OCI-LY7 (cell line): Measurements from ENCODE around the gene GREB1. TPM values are rescaled to one million over a fixed set of nuclear protein-coding genes. Genes with fewer than 3 reads are reported as not detected.

Experiments used
- BruUV-seq: library from RNA; stranded (reverse); fragments of 400-500 nt; replicated peaks from 2 replicates; lab custom pipeline; 2021; lab: Mats Ljungman, UMichigan
- CTCF ChIA-PET: fragments of 300-600 bp; sonication (Branson Sonifier 250); formaldehyde crosslinking; loops from one replicate; lab custom pipeline; 2022; ENCODE audit warnings: antibody characterized with exemption; ENCODE audit not compliant: unreplicated experiment; lab: Charles Lee
- POLR2A ChIA-PET: fragments of 300-600 bp; sonication (Branson Sonifier 250); formaldehyde crosslinking; loops from one replicate; lab custom pipeline; 2022; ENCODE audit warnings: antibody characterized with exemption; lab: Charles Lee
- DNase-seq: peaks from one replicate; pipeline ENCODE4 v3.0.0-alpha.2; 2015; ENCODE audit warnings: low spot score
- H2AFZ ChIP-seq: fragments of 200-600 bp; sonication (generic), shearing (Covaris generic); 2 replicates; pipeline ENCODE4 v1.6.1; 2014; ENCODE audit warnings: mild to moderate bottlenecking, antibody characterized with exemption, low read length, moderate library complexity
- H3K27ac ChIP-seq: fragments of 200-600 bp; sonication (generic); 2 replicates; pipeline ENCODE4 v1.5.1; 2014; ENCODE audit warnings: mixed run types, low read depth, mild to moderate bottlenecking, moderate library complexity, low read length, inconsistent platforms; ENCODE audit not compliant: poor library complexity, severe bottlenecking
- H3K36me3 ChIP-seq: fragments of 200-600 bp; sonication (generic); 2 replicates; pipeline ENCODE4 v1.6.1; 2014; ENCODE audit warnings: mild to moderate bottlenecking, antibody characterized with exemption, low read length, moderate library complexity, mixed read lengths; ENCODE audit not compliant: insufficient read depth
- H3K4me1 ChIP-seq: fragments of 200-600 bp; sonication (generic); 2 replicates; pipeline ENCODE4 v1.5.1; 2014; ENCODE audit warnings: mild to moderate bottlenecking, low read length; ENCODE audit not compliant: insufficient read depth, poor library complexity, severe bottlenecking
- H3K4me2 ChIP-seq: fragments of 200-600 bp; sonication (generic); 2 replicates; pipeline ENCODE4 v1.6.1; 2014; ENCODE audit warnings: mild to moderate bottlenecking, low read length
- H3K4me3 ChIP-seq: fragments of 200-600 bp; sonication (generic); 2 replicates; pipeline ENCODE4 v1.5.1; 2014; ENCODE audit warnings: mild to moderate bottlenecking, low read depth, low read length; ENCODE audit not compliant: poor library complexity, severe bottlenecking
- H3K79me2 ChIP-seq: fragments of 200-600 bp; sonication (generic); 2 replicates; pipeline ENCODE4 v1.6.1; 2016; ENCODE audit warnings: low read depth, mild to moderate bottlenecking, low read length, moderate library complexity, mixed read lengths; ENCODE audit not compliant: insufficient read depth
- H3K9me2 ChIP-seq: fragments of 200-600 bp; sonication (generic); 2 replicates; pipeline ENCODE4 v1.6.1; 2016; ENCODE audit warnings: mild to moderate bottlenecking, low read length, mixed read lengths; ENCODE audit not compliant: insufficient read depth
- H3K9me3 ChIP-seq: fragments of 200-600 bp; sonication (generic); 2 replicates; pipeline ENCODE4 v1.6.1; 2014; ENCODE audit warnings: mild to moderate bottlenecking, mixed run types, low read length, mixed read lengths
- H4K20me1 ChIP-seq: fragments of 200-600 bp; sonication (generic); 2 replicates; pipeline ENCODE4 v1.6.1; 2014; ENCODE audit warnings: mild to moderate bottlenecking, antibody characterized with exemption, low read length, moderate library complexity, mixed read lengths; ENCODE audit not compliant: insufficient read depth
- CTCF ChIP-seq: fragments of 200-600 bp; sonication (generic); conservative IDR thresholded peaks from 2 replicates; pipeline ENCODE4 v1.5.1; 2014; ENCODE audit warnings: mild to moderate bottlenecking, antibody characterized with exemption, low read length, moderate library complexity, mixed read lengths
- EZH2phosphoT487 ChIP-seq: fragments of 200-600 bp; sonication (generic); IDR thresholded peaks from 2 replicates; pipeline ENCODE4 v1.6.1; 2018; ENCODE audit warnings: low read depth, borderline replicate concordance, mild to moderate bottlenecking, mixed run types, antibody characterized with exemption, low read length, moderate library complexity, mixed read lengths
- intact Hi-C: fragments of 100-400 bp; cut with micrococcal nuclease; formaldehyde crosslinking; loops from one replicate; pipeline ENCODE4 v1.10.0; 2022; ENCODE audit not compliant: unreplicated experiment
- total RNA-seq, 2 experiments: library from RNA; depleted of rRNA in 1 of 2; stranded (reverse); fragments of >200 nt in 1 of 2; shearing (Covaris generic) in 1 of 2; gene quantifications; 2 replicates each; pipeline ENCODE4 v1.2.3, GENCODE V29; 2014 to 2022

The GREB1 gene
- total RNA-seq, 2 experiments from 2014 or later = 3.5 to 8.4 TPM

DNA sequence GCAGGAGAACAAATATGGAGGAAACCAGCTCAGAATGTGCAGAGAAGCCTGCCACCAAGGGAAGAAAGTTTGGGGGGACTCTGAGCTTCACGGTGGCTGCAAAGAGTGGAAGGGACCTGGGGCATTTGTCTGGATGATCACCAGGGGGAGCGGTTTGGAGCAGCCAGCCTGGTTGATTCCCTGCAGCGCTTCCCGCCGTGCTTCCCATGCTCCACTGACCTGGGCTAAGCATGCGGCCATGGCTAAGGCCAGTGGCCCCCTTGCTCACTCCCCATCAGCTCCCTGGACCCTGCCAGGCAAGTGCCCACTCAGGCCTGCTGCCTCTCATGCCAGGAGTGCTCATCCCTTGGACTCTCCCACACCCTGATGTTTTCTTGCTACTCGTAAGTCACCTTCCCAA is 109.1 kb downstream of the GREB1 start:
- no peak for DNase-seq
- no peak overlapping the region for H3K4me3 ChIP-seq
- no peaks in the 10 kb centered on the region for H3K4me1 ChIP-seq
- no peak for TF ChIP-seq EZH2phosphoT487
- no peak for TF ChIP-seq CTCF
- H3K4me2 ChIP-seq = no peak overlapping the region
- ChIA-PET CTCF (no interaction called here), POLR2A (interaction anchor here (0.7 kb wide), 1 partner anchor 426 kb away, joined by 3 read pairs; no protein-coding TSS in a partner anchor)
- no peaks in the 10 kb centered on the region for H4K20me1 ChIP-seq
- no peak overlapping the region for H3K27ac ChIP-seq
- no TSS peak for BruUV-seq
- H3K36me3 ChIP-seq = no peaks in the 10 kb centered on the region
- intact Hi-C loops = no loop called here
- H2AFZ ChIP-seq = no peak overlapping the region
- no peaks in the 10 kb centered on the region for H3K9me3 ChIP-seq
- no peaks in the 10 kb centered on the region for H3K9me2 ChIP-seq
- H3K79me2 ChIP-seq = no peaks in the 10 kb centered on the region

DNA sequence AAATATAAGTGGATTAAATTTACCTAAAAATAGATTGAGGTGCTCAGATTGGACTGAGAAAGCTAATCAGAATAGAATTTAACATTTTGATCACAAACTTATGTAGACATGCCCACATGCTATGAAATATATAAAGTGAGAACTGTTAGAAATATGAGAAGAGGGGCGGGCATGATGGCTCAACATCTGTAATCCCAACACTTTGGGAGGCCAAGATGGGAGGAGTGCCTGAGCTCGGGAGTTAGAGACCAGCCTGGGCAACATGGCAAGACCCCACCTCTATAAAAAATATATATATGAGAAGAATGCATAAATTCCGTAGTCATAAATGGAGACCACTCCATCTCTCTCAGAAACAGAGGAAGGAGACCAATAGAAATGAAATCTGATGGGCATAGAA is 110.4 kb downstream of the GREB1 start:
- ChIA-PET POLR2A (no interaction called here), CTCF (no interaction called here)
- H3K4me3 ChIP-seq = no peak overlapping the region
- H3K79me2 ChIP-seq = no peaks in the 10 kb centered on the region
- no peaks in the 10 kb centered on the region for H3K36me3 ChIP-seq
- intact Hi-C loops = no loop called here
- no peaks in the 10 kb centered on the region for H3K9me3 ChIP-seq
- no TSS peak for BruUV-seq
- H3K4me2 ChIP-seq = no peak overlapping the region
- no peak overlapping the region for H2AFZ ChIP-seq
- no peak overlapping the region for H3K27ac ChIP-seq
- H3K4me1 ChIP-seq = no peaks in the 10 kb centered on the region
- H4K20me1 ChIP-seq = no peaks in the 10 kb centered on the region
- DNase-seq = no peak
- TF ChIP-seq CTCF (no peak), EZH2phosphoT487 (no peak)
- no peaks in the 10 kb centered on the region for H3K9me2 ChIP-seq

- no peaks in the 10 kb centered on the region for H4K20me1 ChIP-seq
- no peaks in the 10 kb centered on the region for H3K4me1 ChIP-seq
- POLR2A ChIA-PET = no interaction called here
- H3K79me2 ChIP-seq = no peaks in the 10 kb centered on the region
- no peak overlapping the region for H3K4me3 ChIP-seq
- no peaks in the 10 kb centered on the region for H3K36me3 ChIP-seq
- DNase-seq = no peak
- no peaks in the 10 kb centered on the region for H3K9me3 ChIP-seq
- H2AFZ ChIP-seq = no peak overlapping the region
- no peak overlapping the region for H3K27ac ChIP-seq
- no TSS peak for BruUV-seq
- intact Hi-C loops = no loop called here
- CTCF ChIA-PET = interaction anchor here (0.6 kb wide), 1 partner anchor 471 kb away, joined by 3 read pairs; no protein-coding TSS in a partner anchor
- no peaks in the 10 kb centered on the region for H3K9me2 ChIP-seq
- H3K4me2 ChIP-seq = no peak overlapping the region
- TF ChIP-seq EZH2phosphoT487 (no peak), CTCF (no peak)
These were observed 112.7 kb downstream of the GREB1 start for GRCh38 chr2:11646530-11646929.
